ENCODE measurements around the gene MYO1C.
"Not testable (repeated sequence)": the region's sequence is repeated elsewhere in the genome, so short reads cannot be mapped to it uniquely, and the experiment has no call there.

DNA sequence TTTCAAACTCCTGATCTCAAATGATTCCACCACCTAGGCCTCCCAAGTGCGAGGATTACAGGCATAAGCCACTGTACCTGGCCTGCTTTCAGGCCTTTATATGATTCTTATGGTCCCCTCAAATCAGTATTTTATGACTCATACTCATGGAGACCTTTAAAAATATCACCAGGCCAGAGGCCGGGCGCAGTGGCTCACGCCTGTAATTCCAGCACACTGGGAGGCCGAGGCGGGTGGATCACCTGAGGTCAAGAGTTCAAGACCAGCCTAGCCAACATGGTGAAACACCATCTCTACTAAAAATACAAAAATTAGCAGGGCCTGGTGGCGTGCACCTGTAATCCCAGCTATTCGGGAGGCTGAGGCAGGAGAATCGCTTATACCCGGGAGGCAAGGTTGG, 74.0 kb downstream of the MYO1C start:
- TF ChIP-seq, protein P1, sequence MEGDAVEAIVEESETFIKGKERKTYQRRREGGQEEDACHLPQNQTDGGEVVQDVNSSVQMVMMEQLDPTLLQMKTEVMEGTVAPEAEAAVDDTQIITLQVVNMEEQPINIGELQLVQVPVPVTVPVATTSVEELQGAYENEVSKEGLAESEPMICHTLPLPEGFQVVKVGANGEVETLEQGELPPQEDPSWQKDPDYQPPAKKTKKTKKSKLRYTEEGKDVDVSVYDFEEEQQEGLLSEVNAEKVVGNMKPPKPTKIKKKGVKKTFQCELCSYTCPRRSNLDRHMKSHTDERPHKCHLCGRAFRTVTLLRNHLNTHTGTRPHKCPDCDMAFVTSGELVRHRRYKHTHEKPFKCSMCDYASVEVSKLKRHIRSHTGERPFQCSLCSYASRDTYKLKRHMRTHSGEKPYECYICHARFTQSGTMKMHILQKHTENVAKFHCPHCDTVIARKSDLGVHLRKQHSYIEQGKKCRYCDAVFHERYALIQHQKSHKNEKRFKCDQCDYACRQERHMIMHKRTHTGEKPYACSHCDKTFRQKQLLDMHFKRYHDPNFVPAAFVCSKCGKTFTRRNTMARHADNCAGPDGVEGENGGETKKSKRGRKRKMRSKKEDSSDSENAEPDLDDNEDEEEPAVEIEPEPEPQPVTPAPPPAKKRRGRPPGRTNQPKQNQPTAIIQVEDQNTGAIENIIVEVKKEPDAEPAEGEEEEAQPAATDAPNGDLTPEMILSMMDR (IDR thresholded peaks at IDR 0.05): not testable (repeated sequence)
- not testable (repeated sequence) for TF ChIP-seq POLR2A, POLR2AphosphoS5 (IDR thresholded peaks at IDR 0.05)
